ENCODE results near the gene RRP1.

DNA sequence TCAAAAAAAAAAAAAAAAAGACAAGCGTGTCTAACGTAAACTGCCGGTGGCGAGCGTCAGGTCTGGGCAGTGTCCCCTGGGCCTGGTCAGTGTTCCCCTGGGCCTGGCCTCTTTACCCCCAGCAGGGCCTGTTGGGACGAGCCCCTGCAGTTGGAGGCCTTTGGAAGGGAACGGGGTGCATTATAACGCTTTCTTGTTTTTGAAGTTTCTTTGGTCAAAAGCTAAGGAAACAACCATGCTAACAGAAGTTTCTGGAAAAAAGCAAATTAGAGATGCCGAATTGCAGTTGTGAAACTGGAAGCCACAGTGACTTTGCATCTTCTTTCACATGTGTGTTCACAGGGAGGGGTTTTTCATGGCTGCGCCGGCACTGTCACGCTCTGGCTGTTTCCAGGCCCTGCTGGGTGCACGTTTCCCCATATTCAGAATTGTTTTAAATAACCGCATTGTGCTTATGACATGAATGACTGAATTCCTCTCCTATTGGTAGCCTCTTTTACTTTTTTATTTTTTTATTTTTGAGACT is 16.0 kb downstream of the RRP1 start:
- TF ChIP-seq, protein P1, sequence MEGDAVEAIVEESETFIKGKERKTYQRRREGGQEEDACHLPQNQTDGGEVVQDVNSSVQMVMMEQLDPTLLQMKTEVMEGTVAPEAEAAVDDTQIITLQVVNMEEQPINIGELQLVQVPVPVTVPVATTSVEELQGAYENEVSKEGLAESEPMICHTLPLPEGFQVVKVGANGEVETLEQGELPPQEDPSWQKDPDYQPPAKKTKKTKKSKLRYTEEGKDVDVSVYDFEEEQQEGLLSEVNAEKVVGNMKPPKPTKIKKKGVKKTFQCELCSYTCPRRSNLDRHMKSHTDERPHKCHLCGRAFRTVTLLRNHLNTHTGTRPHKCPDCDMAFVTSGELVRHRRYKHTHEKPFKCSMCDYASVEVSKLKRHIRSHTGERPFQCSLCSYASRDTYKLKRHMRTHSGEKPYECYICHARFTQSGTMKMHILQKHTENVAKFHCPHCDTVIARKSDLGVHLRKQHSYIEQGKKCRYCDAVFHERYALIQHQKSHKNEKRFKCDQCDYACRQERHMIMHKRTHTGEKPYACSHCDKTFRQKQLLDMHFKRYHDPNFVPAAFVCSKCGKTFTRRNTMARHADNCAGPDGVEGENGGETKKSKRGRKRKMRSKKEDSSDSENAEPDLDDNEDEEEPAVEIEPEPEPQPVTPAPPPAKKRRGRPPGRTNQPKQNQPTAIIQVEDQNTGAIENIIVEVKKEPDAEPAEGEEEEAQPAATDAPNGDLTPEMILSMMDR (IDR thresholded peaks at IDR 0.05; ENCODE audit: low read length): no peak
- no peak for TF ChIP-seq EZH2 (IDR thresholded peaks at IDR 0.05; ENCODE audit: borderline replicate concordance, low read length)

All from OCI-LY1 (cell line).